ENCODE results near the gene COMMD8.

Gene COMMD8

DNA sequence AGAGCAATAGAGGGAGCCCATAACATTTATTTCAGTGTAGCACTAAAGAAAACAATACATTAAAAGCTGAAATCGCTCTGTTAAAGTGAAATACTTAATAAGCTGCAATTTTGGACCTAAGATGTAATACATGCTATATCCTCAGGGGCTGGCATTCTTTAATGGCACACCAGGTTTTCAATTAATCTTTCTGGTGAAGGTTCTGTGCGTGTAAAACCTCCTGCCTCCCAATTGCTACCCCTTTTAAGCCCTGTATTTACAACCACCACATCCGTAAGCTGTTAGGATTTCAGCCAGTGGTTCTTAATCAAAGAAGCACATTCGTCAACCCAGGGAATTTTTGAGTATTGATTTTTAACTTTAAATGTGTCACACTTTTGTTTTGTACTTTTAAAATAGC is 7.6 kb upstream of the COMMD8 start:
- DNase-seq: no peak

- DNase-seq: no peak
Observed at GRCh38 chr4:47469951-47470350, 6.4 kb upstream of the COMMD8 start.

DNA sequence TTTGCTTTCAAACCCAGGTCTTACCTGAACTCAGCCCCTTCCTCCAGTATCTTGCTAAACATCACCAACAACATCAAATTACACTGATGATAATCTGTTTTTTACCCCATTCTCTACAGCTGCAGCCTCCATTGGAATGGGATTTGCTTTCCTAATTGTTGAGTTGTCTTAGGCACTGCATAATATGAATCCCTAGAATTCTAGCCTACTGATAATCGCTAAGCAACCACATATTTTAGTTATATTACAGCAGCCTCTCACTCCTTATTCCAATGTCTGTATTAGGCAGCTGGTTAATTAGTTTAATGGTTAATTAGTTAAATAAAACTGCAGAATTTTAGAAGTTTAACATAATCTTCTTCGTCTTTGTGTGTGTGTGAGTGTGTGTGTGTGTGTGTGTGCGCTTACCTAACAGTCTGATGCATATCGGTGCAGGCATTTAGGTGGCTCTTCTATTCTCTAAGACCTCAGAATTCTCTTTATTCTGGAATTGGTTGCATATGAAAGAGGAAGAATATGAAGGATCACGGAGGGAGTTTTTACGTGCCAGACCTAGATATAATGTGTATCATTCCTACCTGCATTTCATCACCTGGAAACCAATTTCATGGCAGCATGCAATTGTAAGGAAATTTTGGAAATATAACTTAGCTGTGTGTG is 5.3 kb upstream of the COMMD8 start:
- DNase-seq: no peak

DNA sequence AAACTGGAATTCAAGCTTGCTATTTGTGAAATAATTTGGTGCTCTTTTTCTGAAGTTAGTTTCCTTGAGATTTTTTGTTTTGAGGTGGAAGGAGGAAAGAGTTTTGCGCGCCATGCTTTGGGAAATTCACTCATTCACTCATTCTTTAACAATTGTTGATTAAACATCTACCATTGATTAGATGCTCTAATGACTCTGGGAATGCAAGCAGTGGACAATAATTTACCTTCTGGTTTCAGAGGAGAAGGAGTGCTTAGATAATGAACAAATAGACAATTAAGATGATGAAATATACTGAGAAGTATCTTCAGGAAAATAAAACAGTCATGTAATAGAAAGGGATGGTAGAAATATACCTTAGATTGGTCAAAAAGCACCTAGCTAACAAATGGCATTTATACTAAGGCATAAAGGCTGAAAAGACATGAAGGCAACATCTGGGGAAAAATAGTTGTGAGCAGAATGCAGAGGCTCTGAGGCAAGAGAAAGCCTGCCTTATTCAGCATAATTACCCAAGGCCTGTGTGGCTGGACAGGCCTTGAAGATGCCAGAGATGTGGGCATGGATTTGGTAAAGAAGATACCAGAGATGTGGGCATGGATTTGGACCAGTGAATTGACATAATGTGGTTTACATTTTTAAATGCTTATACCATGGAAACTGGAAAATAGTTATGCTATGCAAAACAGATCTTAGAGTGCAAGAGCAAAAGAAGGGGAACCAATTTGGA is 2.7 kb upstream of the COMMD8 start:
- DNase-seq: no peak

DNA sequence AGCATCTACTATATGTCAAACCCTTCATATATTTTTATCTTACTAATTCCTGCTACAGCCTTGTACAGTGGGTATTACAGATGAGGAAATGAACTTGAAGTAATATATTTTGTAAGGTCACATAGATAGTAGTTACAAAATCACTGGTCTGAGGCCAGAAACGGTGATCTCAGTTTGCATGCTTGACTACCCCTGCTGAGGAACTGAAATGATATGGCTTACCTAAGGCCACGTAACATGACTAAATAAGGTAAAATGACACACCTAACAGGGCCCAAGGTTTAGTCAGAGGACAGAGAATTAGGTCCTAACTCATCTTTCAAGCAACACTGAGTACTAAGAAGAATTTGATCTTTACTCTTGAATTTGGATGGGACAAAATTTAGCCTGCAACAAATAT is 1.5 kb upstream of the COMMD8 start:
- DNase-seq: no peak

DNA sequence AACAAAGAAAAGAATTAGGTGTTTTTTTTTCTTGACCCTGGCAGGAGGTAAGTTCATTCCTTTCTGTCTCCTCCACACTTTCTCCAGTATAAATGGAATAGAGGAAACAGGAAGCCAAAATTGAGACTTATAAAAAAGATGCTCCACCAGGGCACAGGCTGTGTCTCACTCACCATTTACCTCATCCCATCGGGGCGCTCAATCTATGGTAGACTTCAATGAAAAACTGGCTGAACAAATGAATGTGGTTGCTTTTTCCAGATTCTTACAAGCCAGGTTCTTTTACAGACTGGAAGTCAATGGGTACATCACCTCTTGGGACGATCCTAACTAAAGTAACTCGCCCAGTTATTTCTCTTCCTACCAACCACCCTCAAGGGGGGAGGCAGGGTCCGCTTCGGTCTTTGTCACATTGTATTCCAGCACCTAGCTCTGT is 685 bp downstream of the COMMD8 start:
- no peak for DNase-seq

- no peak for DNase-seq
Observed at GRCh38 chr4:47451657-47452056, 11.8 kb downstream of the COMMD8 start.

DNA sequence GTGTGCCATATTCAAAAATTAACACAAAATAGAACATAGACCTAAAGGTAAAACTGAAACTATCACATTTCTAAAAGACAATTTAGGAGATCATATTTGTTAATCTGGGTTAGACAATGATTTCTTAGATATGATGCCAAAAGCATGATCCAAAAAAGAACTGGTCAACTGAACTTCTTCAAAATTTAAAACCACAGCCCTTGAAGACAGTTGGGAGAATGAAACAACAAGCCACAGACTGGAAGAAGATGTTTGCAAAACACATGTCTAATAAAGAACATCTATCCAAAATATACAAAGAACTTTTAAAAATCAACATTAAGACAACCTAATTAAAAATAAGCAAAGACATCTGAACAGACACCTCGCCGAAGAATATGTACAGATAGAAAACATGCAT is 19.5 kb downstream of the COMMD8 start:
- no peak for DNase-seq

- DNase-seq: no peak
Observed at GRCh38 chr4:47442980-47443379, 20.5 kb downstream of the COMMD8 start.

DNA sequence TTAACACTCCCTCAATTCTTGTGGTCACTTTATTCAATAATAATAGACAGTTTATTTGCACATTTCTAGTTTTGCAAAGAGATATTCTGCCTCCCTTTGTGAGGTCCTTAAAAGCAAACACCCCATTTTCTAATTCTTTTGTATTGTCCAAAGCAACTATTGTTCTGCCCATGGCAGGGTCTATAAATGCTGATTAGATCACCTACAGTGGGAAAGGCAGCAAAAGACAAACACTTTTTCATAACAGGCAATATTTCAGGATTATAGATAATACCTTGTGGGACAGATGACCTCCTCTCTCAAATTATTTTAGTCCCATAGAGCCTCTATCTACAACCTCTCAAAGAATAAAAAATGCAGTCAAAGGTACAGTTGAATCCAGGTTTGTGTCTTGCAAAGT is 28.6 kb downstream of the COMMD8 start:
- no peak for DNase-seq

DNA sequence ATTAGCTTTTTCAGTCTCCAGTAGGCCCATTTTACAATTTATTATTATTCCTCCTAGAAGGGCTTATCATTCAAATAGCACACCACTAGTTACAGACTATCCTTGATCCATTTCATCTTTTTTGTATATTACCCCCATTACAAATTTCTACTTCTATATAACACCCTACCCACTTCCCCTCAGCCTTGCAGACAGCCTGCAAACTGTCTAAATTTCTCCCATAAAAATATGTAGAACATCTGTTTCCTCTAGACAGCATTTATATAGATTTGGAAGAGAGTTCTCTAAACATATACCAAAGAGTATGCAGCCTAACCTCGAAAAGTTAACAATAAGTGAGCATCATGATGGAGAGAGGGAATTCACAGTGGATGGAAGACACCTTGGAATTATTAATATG is 30.8 kb downstream of the COMMD8 start:
- DNase-seq: no peak

DNA sequence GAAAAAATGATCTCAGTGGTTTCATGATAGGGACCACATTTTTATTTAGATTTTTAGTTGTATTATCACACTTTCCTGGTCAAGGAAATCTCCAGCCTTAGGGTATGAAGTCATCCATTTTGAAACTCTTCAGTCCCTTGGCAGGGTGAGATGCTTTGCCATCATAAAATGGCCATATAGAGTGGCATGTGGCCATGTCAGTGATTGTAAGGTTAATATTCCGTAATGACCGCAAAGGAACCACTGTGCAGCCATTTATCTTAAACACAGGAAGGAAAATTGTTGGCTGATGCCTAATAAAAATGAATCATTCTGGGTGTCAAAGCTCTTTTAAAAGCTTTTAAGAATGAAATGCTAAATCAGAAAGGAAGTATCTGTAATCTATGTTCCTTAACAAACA is 35.6 kb downstream of the COMMD8 start:
- no peak for DNase-seq

GRCh38 chr4:47425628-47426027 is 37.9 kb downstream of the COMMD8 start:
- DNase-seq: no peak

- DNase-seq: no peak
Observed at GRCh38 chr4:47419296-47419695, 44.2 kb downstream of the COMMD8 start.

DNA sequence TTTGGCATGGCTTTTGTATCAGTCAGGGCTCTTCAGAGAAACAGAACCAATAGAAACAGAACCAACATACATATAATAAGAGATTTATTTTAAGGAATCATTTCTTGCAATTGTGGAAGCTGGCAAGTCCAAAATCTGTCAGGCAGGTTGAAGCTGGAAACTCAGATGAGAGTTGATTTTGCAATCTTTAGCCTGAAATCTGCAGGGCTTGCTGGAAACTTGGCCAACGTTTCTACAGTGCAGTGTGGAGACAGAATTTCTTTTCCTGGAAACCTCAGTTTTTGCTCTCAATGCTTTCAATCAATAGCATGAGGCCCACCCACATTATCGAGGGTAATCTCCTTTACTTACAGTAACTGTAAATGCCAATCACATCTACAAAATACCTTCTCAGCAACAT is 45.4 kb downstream of the COMMD8 start:
- no peak for DNase-seq

GRCh38 chr4:47415719-47416118 is 47.8 kb downstream of the COMMD8 start:
- no peak for DNase-seq

DNA sequence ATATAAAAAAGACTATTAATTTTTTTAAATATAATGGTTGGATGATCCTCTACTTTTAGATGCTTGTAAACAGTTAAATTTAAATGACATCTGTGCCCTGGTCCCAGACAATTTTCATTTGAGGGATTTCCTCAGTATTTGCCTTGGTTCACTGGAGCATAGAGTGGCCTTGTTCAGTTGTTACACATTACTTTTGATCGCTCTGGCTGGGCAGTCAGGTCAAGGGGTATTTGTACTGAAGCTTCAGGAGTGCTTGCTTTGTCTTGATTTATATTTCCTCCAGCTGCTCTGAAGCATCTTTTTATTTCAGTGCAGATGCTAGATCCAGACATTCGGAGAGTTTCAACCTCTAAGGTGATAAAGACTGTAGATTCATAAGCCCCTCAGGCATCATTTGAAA is 50.0 kb downstream of the COMMD8 start:
- DNase-seq: no peak

DNA sequence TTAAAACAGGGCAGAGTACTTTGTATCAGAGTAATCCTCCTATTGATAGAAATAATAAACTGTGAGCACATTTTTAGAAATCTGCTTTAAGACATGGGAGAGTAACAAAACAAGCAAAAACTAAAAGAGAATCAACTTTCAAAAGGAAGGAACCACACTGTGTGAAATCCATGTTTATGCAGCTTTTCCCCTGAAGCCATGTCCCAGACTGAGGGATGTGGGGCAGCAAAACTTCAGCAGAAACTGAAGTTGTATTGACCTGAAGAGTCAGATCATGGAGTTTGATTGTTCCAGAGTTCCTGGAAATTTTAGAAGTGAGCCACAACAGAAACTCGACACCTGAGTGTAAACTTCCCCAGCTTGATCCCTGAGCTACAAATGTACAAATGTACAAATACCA is 53.2 kb downstream of the COMMD8 start:
- no peak for DNase-seq

DNA sequence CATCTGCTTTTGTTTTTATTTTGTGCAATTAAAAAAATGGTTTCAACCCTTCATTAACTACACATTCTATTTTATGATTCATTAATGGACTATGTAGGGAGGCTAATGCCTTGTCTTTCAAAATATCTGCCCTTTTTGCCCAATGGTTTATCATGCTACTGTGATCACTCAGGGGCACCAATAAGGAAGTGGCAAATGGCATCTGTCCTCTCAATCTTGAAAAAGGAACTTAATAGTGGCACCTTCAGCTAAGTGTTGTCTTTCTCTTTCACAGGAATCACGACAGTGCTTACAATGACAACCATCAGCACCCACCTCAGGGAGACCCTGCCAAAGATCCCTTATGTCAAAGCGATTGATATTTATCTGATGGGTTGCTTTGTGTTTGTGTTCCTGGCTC is 57.1 kb downstream of the COMMD8 start:
- no peak for DNase-seq
